Stomach (tissue), 4 donors: ENCODE results near the gene DDX25.

Experiments used
- EP300 ChIP-seq: sonication (generic); formaldehyde crosslinking; IDR thresholded peaks from one replicate; pipeline ENCODE4 v1.6.1; 2017; ENCODE audit warnings: antibody characterized with exemption
- POLR2A ChIP-seq, 4 donors: fragments of 450-650 bp; IDR thresholded peaks; one replicate each; pipeline ENCODE4 v1.6.1; 2016; ENCODE audit warnings: antibody characterized with exemption in 4 of 4, control low read depth in 2 of 4, mild to moderate bottlenecking in 1 of 4, moderate library complexity in 1 of 4
- POLR2AphosphoS5 ChIP-seq, 3 donors: sonication (generic); formaldehyde crosslinking; IDR thresholded peaks; one replicate each; pipeline ENCODE4 v1.6.1; 2016; ENCODE audit warnings: antibody characterized with exemption in 3 of 3
- TF ChIP-seq, protein P1 (sequence below), 7 experiments: fragments of 450-650 bp in 4 of 7; fragments of 200-600 bp in 3 of 7; sonication (generic) in 3 of 7; IDR thresholded peaks; one replicate each; pipeline ENCODE4 v1.5.1; 2016 to 2019; ENCODE audit warnings: antibody characterized with exemption in 7 of 7, control low read depth in 2 of 7, mild to moderate bottlenecking in 1 of 7

DNA sequence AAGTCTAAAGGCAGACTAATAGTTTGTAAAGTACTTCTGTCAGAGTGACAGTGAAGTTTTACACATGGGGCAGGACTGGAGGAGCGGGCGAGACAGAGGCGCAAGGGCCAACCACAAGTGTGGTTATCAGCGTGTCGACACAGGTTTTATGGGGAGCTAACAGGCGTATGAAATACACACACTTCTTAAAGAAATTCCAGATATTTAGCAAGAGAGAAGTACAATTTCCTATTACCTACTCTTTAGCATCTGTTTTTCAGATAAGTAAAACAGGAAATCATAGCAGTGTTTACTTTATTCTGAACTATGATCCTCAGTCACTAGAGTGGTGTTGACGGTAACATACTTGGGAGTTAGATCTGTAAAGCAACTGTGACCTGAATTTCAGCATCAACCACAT, 64.0 kb downstream of the DDX25 start:
- TF ChIP-seq EP300 (no peak), POLR2A (IDR thresholded peaks at IDR 0.05) (no peak), POLR2AphosphoS5 (IDR thresholded peaks at IDR 0.05) (no peak)
- TF ChIP-seq, protein P1, sequence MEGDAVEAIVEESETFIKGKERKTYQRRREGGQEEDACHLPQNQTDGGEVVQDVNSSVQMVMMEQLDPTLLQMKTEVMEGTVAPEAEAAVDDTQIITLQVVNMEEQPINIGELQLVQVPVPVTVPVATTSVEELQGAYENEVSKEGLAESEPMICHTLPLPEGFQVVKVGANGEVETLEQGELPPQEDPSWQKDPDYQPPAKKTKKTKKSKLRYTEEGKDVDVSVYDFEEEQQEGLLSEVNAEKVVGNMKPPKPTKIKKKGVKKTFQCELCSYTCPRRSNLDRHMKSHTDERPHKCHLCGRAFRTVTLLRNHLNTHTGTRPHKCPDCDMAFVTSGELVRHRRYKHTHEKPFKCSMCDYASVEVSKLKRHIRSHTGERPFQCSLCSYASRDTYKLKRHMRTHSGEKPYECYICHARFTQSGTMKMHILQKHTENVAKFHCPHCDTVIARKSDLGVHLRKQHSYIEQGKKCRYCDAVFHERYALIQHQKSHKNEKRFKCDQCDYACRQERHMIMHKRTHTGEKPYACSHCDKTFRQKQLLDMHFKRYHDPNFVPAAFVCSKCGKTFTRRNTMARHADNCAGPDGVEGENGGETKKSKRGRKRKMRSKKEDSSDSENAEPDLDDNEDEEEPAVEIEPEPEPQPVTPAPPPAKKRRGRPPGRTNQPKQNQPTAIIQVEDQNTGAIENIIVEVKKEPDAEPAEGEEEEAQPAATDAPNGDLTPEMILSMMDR (IDR thresholded peaks at IDR 0.05), result no peak
